OCI-LY3 (cell line): Measurements from ENCODE around the gene CROCC2.

ENCODE experiments used
- H2AFZ ChIP-seq: fragments of 200-600, 300-600 bp; shearing (Covaris generic); 2 replicates; pipeline ENCODE4 v1.6.0; 2014; ENCODE audit warnings: antibody characterized with exemption, low read depth, low read length
- H3K27ac ChIP-seq: fragments of 200-600, 300-600 bp; sonication (generic); 2 replicates; pipeline ENCODE4 v1.5.1; 2014; ENCODE audit warnings: mild to moderate bottlenecking, low read length, moderate library complexity, mixed read lengths
- H3K27me3 ChIP-seq: fragments of 200-600, 300-600 bp; sonication (generic); 2 replicates; pipeline ENCODE4 v1.6.1; 2014; ENCODE audit warnings: low read depth, low read length, mixed read lengths
- H3K36me3 ChIP-seq: fragments of 200-600, 300-600 bp; sonication (generic); replicated peaks from 2 replicates; pipeline ENCODE3; 2014; ENCODE audit warnings: low read depth, low read length, mixed read lengths
- H3K4me1 ChIP-seq: fragments of 300-600, 200-600 bp; sonication (generic); 2 replicates; pipeline ENCODE4 v1.6.1; 2014; ENCODE audit warnings: low read length, mixed read lengths
- H3K4me2 ChIP-seq: fragments of 200-600, 300-600 bp; sonication (generic); 2 replicates; pipeline ENCODE4 v1.6.1; 2014; ENCODE audit warnings: low read length, mixed read lengths
- H3K4me3 ChIP-seq: fragments of 300-600, 200-600 bp; sonication (generic); 2 replicates; pipeline ENCODE4 v1.5.1; 2014; ENCODE audit warnings: antibody characterized with exemption, mild to moderate bottlenecking, low read length, moderate library complexity
- H3K79me2 ChIP-seq: fragments of 300-600, 200-600 bp; shearing (Covaris generic); 2 replicates; pipeline ENCODE4 v1.6.1; 2014; ENCODE audit warnings: mild to moderate bottlenecking, low read length, mixed read lengths
- H3K9ac ChIP-seq: fragments of 300-600, 200-600 bp; shearing (Covaris generic); 2 replicates; pipeline ENCODE4 v1.6.0; 2014; ENCODE audit warnings: mild to moderate bottlenecking, low read length, moderate library complexity
- H3K9me3 ChIP-seq: fragments of 200-600, 300-600 bp; shearing (Covaris generic); 2 replicates; pipeline ENCODE4 v1.6.1; 2014; ENCODE audit warnings: low read length, mixed read lengths; ENCODE audit not compliant: insufficient read depth
- H4K20me1 ChIP-seq: fragments of 200-600, 300-600 bp; sonication (generic); 2 replicates; pipeline ENCODE4 v1.6.1; 2016; ENCODE audit warnings: low read length, mixed read lengths; ENCODE audit not compliant: insufficient read depth
- EZH2phosphoT487 ChIP-seq: fragments of 200-600 bp; shearing (Covaris generic); IDR thresholded peaks from 2 replicates; pipeline ENCODE4 v1.6.1; 2018; ENCODE audit warnings: antibody characterized with exemption, mixed run types, low read depth
- TF ChIP-seq, protein P1 (sequence below): fragments of 200-600, 300-600 bp; sonication (generic); IDR thresholded peaks from 2 replicates; pipeline ENCODE4 v1.5.1; 2014; ENCODE audit warnings: antibody characterized with exemption, low read length, low read depth

CROCC2 gene

DNA sequence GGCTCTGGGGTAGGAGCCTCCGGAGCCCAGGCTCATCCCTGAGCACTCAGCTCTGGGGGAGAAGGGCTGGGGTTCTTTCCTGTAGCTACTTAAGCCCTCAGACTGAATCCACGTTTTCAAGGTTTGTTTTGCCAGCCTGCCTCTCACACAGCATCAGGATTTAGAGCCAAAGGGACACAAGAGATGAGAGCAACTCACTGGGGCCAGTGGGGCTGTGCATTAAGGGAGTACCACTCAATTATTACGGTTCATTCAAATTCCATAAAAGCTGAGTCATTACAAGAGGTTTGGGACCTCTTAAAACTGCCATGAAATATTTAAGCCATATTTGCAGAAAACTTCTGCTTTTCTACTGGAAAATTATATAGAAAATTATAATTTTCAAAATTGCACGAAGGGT is 75.1 kb downstream of the CROCC2 start:
- no peak overlapping the region for H3K9ac ChIP-seq
- H3K9me3 ChIP-seq: no peaks in the 10 kb centered on the region
- no peak overlapping the region for H3K27ac ChIP-seq
- no peaks in the 10 kb centered on the region for H3K4me1 ChIP-seq
- H3K36me3 ChIP-seq: no peaks in the 10 kb centered on the region
- no peak overlapping the region for H3K4me2 ChIP-seq
- no peaks in the 10 kb centered on the region for H3K79me2 ChIP-seq
- TF ChIP-seq, protein P1, sequence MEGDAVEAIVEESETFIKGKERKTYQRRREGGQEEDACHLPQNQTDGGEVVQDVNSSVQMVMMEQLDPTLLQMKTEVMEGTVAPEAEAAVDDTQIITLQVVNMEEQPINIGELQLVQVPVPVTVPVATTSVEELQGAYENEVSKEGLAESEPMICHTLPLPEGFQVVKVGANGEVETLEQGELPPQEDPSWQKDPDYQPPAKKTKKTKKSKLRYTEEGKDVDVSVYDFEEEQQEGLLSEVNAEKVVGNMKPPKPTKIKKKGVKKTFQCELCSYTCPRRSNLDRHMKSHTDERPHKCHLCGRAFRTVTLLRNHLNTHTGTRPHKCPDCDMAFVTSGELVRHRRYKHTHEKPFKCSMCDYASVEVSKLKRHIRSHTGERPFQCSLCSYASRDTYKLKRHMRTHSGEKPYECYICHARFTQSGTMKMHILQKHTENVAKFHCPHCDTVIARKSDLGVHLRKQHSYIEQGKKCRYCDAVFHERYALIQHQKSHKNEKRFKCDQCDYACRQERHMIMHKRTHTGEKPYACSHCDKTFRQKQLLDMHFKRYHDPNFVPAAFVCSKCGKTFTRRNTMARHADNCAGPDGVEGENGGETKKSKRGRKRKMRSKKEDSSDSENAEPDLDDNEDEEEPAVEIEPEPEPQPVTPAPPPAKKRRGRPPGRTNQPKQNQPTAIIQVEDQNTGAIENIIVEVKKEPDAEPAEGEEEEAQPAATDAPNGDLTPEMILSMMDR: no peak
- no peak for TF ChIP-seq EZH2phosphoT487
- H3K27me3 ChIP-seq: no peaks in the 10 kb centered on the region
- H2AFZ ChIP-seq: no peak overlapping the region
- H4K20me1 ChIP-seq: no peaks in the 10 kb centered on the region
- no peak overlapping the region for H3K4me3 ChIP-seq

DNA sequence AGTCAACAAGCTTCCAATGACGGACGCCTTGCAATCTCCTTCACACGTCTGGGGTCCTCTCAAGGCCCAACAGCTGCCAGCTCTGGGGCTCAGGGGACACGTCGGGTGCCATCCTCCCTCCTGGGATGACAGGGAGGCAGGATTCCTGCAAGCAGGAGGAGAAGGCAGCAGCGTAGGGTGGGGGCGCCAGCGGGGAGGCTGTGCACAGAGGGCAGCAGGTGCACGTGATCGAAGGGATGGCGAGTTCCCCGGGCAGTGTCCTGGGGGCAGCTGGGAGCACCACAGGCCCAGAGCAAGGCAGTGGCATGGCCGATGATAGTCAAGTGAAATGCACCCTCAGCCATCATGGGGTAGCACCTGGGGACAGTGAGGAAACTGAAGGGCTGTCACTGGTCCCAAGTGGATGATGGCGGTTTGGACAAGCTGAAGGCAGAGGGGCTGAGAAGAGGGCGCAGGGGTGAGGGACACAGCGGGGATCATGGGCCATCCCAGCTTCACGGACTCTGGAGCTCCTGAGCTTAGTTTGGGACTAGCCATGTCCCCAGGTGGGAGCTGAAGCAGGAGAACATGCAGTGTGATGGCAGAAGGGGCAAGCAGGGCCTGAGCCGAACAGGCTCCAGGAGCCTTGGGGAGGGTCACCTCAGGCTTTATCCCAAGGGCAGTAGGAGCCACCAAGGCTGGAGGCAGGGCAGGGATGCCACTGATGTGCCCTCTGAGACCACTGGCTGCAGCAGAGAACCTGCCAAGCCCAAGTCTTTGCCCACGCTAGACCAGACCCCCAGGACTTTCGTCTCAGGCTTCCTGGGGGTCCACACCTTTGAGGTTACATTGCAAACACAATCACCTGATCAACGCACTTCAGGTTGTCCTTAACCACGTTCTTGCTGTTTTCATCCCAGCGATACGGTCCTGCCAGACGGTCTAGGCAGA is 76.0 kb downstream of the CROCC2 start:
- no peaks in the 10 kb centered on the region for H3K9me3 ChIP-seq
- peaks cover under 1% of the 10 kb centered on the region; the same call in 1 of the 2 replicates for H3K4me1 ChIP-seq
- no peak overlapping the region for H3K9ac ChIP-seq
- no peaks in the 10 kb centered on the region for H4K20me1 ChIP-seq
- no peaks in the 10 kb centered on the region for H3K27me3 ChIP-seq
- H3K27ac ChIP-seq: no peak overlapping the region
- H3K36me3 ChIP-seq: no peaks in the 10 kb centered on the region
- H3K4me2 ChIP-seq: no peak overlapping the region
- TF ChIP-seq, protein P1: no peak
- no peak for TF ChIP-seq EZH2phosphoT487
- no peak overlapping the region for H3K4me3 ChIP-seq
- no peaks in the 10 kb centered on the region for H3K79me2 ChIP-seq
- H2AFZ ChIP-seq: no peak overlapping the region

GRCh38 chr2:240982821-240983281 is 76.7 kb downstream of the CROCC2 start:
- Histone ChIP-seq H3K4me2 (peak overlapping the region; percentile 64; the same call in 1 of the 2 replicates), H3K27me3 (no peaks in the 10 kb centered on the region), H3K4me1 (peaks cover 6% of the 10 kb centered on the region), H3K9ac (no peak overlapping the region), H2AFZ (no peak overlapping the region), H3K9me3 (no peaks in the 10 kb centered on the region), H3K4me3 (no peak overlapping the region), H3K27ac (no peak overlapping the region), H3K79me2 (no peaks in the 10 kb centered on the region), H3K36me3 (no peaks in the 10 kb centered on the region), H4K20me1 (no peaks in the 10 kb centered on the region)
- no peak for TF ChIP-seq EZH2phosphoT487
- TF ChIP-seq, protein P1: no peak

DNA sequence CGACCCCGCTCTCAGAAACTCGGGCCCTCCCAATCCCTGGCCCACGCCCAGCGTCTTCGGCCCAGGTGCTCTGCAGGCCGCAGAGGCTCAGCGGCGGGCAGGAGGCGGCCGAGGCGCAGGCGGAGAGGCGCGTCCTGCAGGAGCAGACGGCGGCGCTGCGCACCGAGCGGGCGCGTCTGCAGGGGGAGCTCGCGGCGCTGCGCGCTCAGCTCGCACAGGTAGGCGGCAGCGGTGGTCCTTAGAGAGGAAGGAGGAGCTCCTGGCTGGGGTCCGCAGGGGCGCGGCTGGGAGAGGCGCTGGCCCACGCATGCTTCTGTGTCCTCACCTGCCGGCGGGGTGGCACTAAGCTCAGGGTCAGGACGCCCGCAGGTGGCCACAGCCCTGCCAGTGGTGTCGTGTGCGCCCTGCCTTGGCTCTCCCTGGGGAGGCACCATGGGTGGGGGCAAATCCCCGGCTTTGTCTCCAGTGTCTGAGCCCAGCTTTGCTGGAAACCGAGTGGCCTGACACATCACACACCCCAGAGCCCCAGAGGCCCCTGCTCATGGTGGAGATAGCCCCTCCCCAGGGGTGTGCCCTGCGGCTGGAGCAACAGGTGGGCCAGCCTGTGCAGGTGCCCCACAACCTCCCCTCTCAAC is 77.3 kb downstream of the CROCC2 start:
- no peak overlapping the region for H3K27ac ChIP-seq
- no peaks in the 10 kb centered on the region for H4K20me1 ChIP-seq
- no peak for TF ChIP-seq EZH2phosphoT487
- TF ChIP-seq, protein P1: peak; percentile 52
- H3K4me2 ChIP-seq: peak overlapping the region; percentile 64
- peaks cover 6% of the 10 kb centered on the region for H3K4me1 ChIP-seq
- no peak overlapping the region for H3K9ac ChIP-seq
- H2AFZ ChIP-seq: no peak overlapping the region
- H3K9me3 ChIP-seq: no peaks in the 10 kb centered on the region
- no peaks in the 10 kb centered on the region for H3K27me3 ChIP-seq
- no peaks in the 10 kb centered on the region for H3K79me2 ChIP-seq
- peak overlapping the region; percentile 43; the same call in 1 of the 2 replicates for H3K4me3 ChIP-seq
- no peaks in the 10 kb centered on the region for H3K36me3 ChIP-seq
